C4-2B (cell line): ENCODE results near the gene ANKH.

Source experiments
- H3K27ac ChIP-seq: fragments of 450-650 bp; 2 replicates; pipeline ENCODE4 v1.5.1; 2017
- CTCF ChIP-seq: fragments of 450-650 bp; conservative IDR thresholded peaks from 2 replicates; pipeline ENCODE4 v1.5.1; 2017; ENCODE audit warnings: mild to moderate bottlenecking
- ZFX ChIP-seq: fragments of 450-650 bp; IDR thresholded peaks from 2 replicates; pipeline ENCODE4 v1.6.1; 2017

The ANKH gene

GRCh38 chr5:14912206-14912605 is 40.6 kb upstream of the ANKH start:
- no peak for TF ChIP-seq CTCF
- no peak for TF ChIP-seq ZFX
- H3K27ac ChIP-seq: no peak overlapping the region

GRCh38 chr5:14909369-14909768 is 37.8 kb upstream of the ANKH start:
- TF ChIP-seq CTCF (no peak), ZFX (no peak)
- H3K27ac ChIP-seq: no peak overlapping the region

GRCh38 chr5:14908172-14908571 is 36.6 kb upstream of the ANKH start:
- no peak overlapping the region for H3K27ac ChIP-seq
- no peak for TF ChIP-seq ZFX
- TF ChIP-seq CTCF: no peak

GRCh38 chr5:14906628-14907027 is 35.0 kb upstream of the ANKH start:
- TF ChIP-seq ZFX (no peak), CTCF (no peak)

GRCh38 chr5:14902826-14903560 is 31.4 kb upstream of the ANKH start:
- no peak for TF ChIP-seq CTCF
- no peak for TF ChIP-seq ZFX

More at GRCh38 chr5:14906628-14907027, 35.0 kb upstream of the ANKH start:
- no peak overlapping the region for H3K27ac ChIP-seq

GRCh38 chr5:14901462-14902051 is 30.0 kb upstream of the ANKH start:
- H3K27ac ChIP-seq: no peak overlapping the region
- TF ChIP-seq ZFX: no peak
- TF ChIP-seq CTCF: no peak

More at GRCh38 chr5:14902826-14903560, 31.4 kb upstream of the ANKH start:
- H3K27ac ChIP-seq: no peak overlapping the region

- H3K27ac ChIP-seq: no peak overlapping the region
- no peak for TF ChIP-seq CTCF
- TF ChIP-seq ZFX: no peak
Measured at GRCh38 chr5:14900693-14901461, 29.3 kb upstream of the ANKH start.
